Measurements from ENCODE around the gene FLII. TPM values are rescaled to one million over a fixed set of nuclear protein-coding genes. Genes with fewer than 3 reads are reported as not detected.

The FLII gene
- total RNA-seq, 1 donor from 2014 or later = 517 TPM

GRCh38 chr17:18231164-18231563 is 27.4 kb downstream of the FLII start:
- Histone ChIP-seq H3K36me3 (ENCODE audit: control insufficient read depth, insufficient read depth, low read length) (peaks cover 13% of the 10 kb centered on the region), H3K4me3 (ENCODE audit: low read depth, low read length) (no peak overlapping the region), H3K27me3 (ENCODE audit: control insufficient read depth, insufficient read depth, low read length) (no peaks in the 10 kb centered on the region)
- FAIRE-seq = no peak
- TF ChIP-seq, protein P1, sequence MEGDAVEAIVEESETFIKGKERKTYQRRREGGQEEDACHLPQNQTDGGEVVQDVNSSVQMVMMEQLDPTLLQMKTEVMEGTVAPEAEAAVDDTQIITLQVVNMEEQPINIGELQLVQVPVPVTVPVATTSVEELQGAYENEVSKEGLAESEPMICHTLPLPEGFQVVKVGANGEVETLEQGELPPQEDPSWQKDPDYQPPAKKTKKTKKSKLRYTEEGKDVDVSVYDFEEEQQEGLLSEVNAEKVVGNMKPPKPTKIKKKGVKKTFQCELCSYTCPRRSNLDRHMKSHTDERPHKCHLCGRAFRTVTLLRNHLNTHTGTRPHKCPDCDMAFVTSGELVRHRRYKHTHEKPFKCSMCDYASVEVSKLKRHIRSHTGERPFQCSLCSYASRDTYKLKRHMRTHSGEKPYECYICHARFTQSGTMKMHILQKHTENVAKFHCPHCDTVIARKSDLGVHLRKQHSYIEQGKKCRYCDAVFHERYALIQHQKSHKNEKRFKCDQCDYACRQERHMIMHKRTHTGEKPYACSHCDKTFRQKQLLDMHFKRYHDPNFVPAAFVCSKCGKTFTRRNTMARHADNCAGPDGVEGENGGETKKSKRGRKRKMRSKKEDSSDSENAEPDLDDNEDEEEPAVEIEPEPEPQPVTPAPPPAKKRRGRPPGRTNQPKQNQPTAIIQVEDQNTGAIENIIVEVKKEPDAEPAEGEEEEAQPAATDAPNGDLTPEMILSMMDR (IDR thresholded peaks at IDR 0.05; ENCODE audit: insufficient read depth, low read length, severe bottlenecking) = no peak
- no peak for DNase-seq (ENCODE audit: low read depth)

DNA sequence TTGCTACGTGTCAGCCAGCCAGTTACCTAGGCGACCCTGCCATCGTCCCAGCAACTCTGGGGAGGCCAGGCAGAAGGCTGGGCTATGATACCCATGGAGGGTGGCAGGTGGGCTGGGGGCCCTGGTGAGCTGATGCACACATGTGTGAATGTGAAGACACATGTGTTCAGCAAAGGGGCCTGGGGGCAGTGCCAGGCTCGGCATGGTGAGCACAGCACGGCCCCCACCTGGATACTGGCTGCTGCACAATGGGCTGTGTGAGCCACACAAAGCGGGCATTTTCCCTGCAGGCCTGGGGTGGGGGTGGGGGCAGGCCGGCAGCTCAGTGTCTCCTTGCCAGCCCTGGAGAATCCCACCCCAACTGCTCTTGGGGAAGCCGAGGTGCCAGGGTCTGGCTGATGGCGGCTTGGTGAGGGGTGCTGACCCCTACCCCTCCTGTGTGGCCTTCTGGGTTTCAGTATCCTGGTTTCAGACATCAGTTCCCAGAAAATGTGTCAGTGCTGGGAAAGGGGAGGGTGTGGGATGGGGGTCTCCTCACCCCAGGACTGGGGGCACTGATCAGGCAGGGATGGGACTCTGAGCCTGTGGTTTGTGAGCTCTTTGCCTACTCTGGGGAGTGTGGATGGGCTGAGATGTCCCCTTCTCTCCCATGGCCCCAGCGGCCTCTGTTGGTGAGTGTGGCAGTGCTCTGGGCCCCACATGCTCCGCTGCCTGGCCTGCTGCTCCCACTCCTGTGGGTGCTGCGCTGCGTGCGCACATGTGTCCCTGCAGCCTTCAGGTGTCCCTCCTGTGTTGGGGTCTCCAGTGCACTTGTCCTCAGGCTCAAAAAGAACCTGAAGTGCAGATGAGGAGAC is 28.0 kb downstream of the FLII start:
- no peak overlapping the region for H3K4me3 ChIP-seq (ENCODE audit: low read depth, low read length)
- peaks cover 13% of the 10 kb centered on the region for H3K36me3 ChIP-seq (ENCODE audit: control insufficient read depth, insufficient read depth, low read length)
- TF ChIP-seq, protein P1 (IDR thresholded peaks at IDR 0.05; ENCODE audit: insufficient read depth, low read length, severe bottlenecking) = no peak
- DNase-seq (ENCODE audit: low read depth) (no peak), FAIRE-seq (no peak)
- no peaks in the 10 kb centered on the region for H3K27me3 ChIP-seq (ENCODE audit: control insufficient read depth, insufficient read depth, low read length)

- TF ChIP-seq, protein P1 (IDR thresholded peaks at IDR 0.05; ENCODE audit: insufficient read depth, low read length, severe bottlenecking) = no peak
- no peak for DNase-seq (ENCODE audit: low read depth)
- H3K4me3 ChIP-seq (ENCODE audit: low read depth, low read length) = no peak overlapping the region
- FAIRE-seq = no peak
- no peaks in the 10 kb centered on the region for H3K27me3 ChIP-seq (ENCODE audit: control insufficient read depth, insufficient read depth, low read length)
- peaks cover 13% of the 10 kb centered on the region for H3K36me3 ChIP-seq (ENCODE audit: control insufficient read depth, insufficient read depth, low read length)
Measured at GRCh38 chr17:18229771-18230170, 28.8 kb downstream of the FLII start.

DNA sequence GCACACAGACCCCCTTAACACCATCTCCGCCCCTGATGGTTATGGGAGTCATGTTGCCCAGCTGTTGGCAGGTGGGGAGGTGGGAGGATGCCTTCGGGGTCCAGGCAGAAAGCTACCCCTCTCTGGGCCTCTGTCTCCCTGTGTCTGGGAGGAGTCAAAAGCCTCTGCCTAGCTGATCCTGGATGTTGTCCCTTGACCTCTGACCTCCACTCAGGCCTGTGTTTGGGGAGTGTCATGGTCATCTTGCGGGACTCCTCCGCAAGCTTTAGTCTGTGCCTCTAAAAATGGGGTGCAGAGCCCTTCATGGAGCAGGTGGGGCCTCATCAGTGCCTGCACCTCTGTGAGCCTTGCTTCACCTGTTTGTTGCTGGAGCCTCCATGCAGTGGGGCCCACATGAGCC is 29.3 kb downstream of the FLII start:
- no peaks in the 10 kb centered on the region for H3K27me3 ChIP-seq (ENCODE audit: control insufficient read depth, insufficient read depth, low read length)
- peaks cover 11% of the 10 kb centered on the region for H3K36me3 ChIP-seq (ENCODE audit: control insufficient read depth, insufficient read depth, low read length)
- TF ChIP-seq, protein P1 (IDR thresholded peaks at IDR 0.05; ENCODE audit: insufficient read depth, low read length, severe bottlenecking) = no peak
- FAIRE-seq (no peak), DNase-seq (ENCODE audit: low read depth) (no peak)
- H3K4me3 ChIP-seq (ENCODE audit: low read depth, low read length) = no peak overlapping the region

DNA sequence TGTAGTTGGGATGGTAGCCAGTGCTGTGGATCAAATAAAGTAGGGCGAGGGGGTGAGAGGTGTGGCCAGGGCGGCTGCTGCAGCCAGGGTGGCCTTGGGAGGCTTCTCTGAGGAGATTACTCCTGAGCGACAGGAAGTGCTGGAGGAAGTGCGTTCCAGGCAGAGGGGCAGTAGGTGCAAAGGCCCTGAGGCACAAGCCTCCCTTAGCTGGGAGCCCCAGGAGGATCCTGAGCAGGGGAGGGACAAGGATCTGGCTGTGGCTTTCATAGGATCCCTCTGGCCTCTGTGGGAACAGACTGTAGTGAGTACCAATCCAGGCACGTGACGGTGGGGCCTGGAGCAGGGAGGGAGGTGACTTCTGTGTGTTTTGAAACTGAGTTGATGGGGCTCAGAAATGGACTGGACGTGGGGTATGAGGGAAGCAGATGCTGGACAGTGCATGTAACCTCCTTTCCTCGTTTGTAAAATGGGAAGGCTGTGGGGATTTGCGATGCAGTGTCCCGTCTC is 30.3 kb downstream of the FLII start:
- DNase-seq (ENCODE audit: low read depth) = no peak
- no peak overlapping the region for H3K4me3 ChIP-seq (ENCODE audit: low read depth, low read length)
- peaks cover 4% of the 10 kb centered on the region for H3K36me3 ChIP-seq (ENCODE audit: control insufficient read depth, insufficient read depth, low read length)
- no peak for FAIRE-seq
- TF ChIP-seq, protein P1 (IDR thresholded peaks at IDR 0.05; ENCODE audit: insufficient read depth, low read length, severe bottlenecking) = no peak
- H3K27me3 ChIP-seq (ENCODE audit: control insufficient read depth, insufficient read depth, low read length) = no peaks in the 10 kb centered on the region
